Adrenal gland (tissue), 5 donors: Measurements from ENCODE around the gene EML1.

ENCODE experiments used
- CTCF ChIP-seq, 6 experiments: fragments of 450-650 bp in 4 of 6; fragments of 200-600 bp in 2 of 6; sonication (generic) in 1 of 6; IDR thresholded peaks; 1 replicate in 5 of 6; 2 replicates in 1 of 6; pipeline versions ENCODE4 v1.5.1 to v1.8.0; 2016 to 2021; ENCODE audit warnings: antibody characterized with exemption in 6 of 6, mild to moderate bottlenecking in 2 of 6, moderate library complexity in 1 of 6
- POLR2A ChIP-seq, 2 donors: fragments of 450-650 bp; IDR thresholded peaks; one replicate each; pipeline ENCODE4 v1.6.1; 2017; ENCODE audit warnings: antibody characterized with exemption in 2 of 2, mild to moderate bottlenecking in 2 of 2, moderate library complexity in 1 of 2
- donor health status: DM: no; HTN: no; CAD: no.

- TF ChIP-seq CTCF (IDR thresholded peaks at IDR 0.05) (no peak), POLR2A (IDR thresholded peaks at IDR 0.05) (no peak)
Measured at GRCh38 chr14:99842141-99842540, 48.9 kb downstream of the EML1 start.
